GM12878 (cell line): Measurements from ENCODE around the gene CCDC186. TPM values are rescaled to one million over a fixed set of nuclear protein-coding genes. Genes with fewer than 3 reads are reported as not detected.

Source experiments
- ATAC-seq: fragments of 200-7000 bp; cut with Tn5 transposase; 3 replicates; pipeline ENCODE4 v1.9.1; 2020; ENCODE audit warnings: mild to moderate bottlenecking, moderate library complexity
- BruUV-seq: library from RNA; stranded (reverse); fragments of 400-500 nt; replicated peaks from 2 replicates; lab custom pipeline; 2021; lab: Mats Ljungman, UMichigan
- CTCF ChIA-PET: fragments of 300-600 bp; sonication (Branson Sonifier 250); formaldehyde crosslinking; extraction: SDS; loops from one replicate; lab custom pipeline; 2021; ENCODE audit warnings: inconsistent platforms; lab: Yijun Ruan, JAX
- POLR2A ChIA-PET: fragments of 350-600 bp; formaldehyde crosslinking; extraction: SDS; loops from one replicate; lab custom pipeline; 2021; ENCODE audit warnings: inconsistent platforms; lab: Charles Lee
- RAD21 ChIA-PET: fragments of 300-600 bp; sonication (Branson Sonifier 250); formaldehyde crosslinking; loops from one replicate; lab custom pipeline; 2023; ENCODE audit warnings: antibody characterized with exemption; ENCODE audit not compliant: unreplicated experiment; lab: Charles Lee
- SMC1A ChIA-PET: fragments of 300-600 bp; sonication (Branson Sonifier 250); formaldehyde crosslinking; loops from one replicate; lab custom pipeline; 2023; ENCODE audit not compliant: unreplicated experiment, uncharacterized antibody; lab: Charles Lee
- DNase-seq: peaks from one replicate; pipeline ENCODE4 v3.0.0-alpha.2; 2011; ENCODE audit warnings: low read depth, low spot score
- FAIRE-seq: peaks from 3 replicates; lab custom pipeline; 2011; peaks lifted over from hg19 to GRCh38; lab: Jason Lieb, UNC
- H2AFZ ChIP-seq: 2 replicates; pipeline ENCODE4 v1.6.0; 2011; ENCODE audit warnings: low read depth, low read length, control low read depth; ENCODE audit not compliant: control insufficient read depth
- H3K27ac ChIP-seq: 2 replicates; pipeline ENCODE4 v1.5.1; 2011; ENCODE audit warnings: control low read depth; ENCODE audit not compliant: control insufficient read depth, insufficient read depth
- H3K27me3 ChIP-seq, 2 experiments: replicated peaks in 1 of 2; 2 replicates each; pipeline versions ENCODE4 v1.6.0 to v1.6.1; 2011; ENCODE audit warnings: low read length in 1 of 2; ENCODE audit not compliant: control insufficient read depth in 2 of 2, insufficient read depth in 2 of 2
- H3K36me3 ChIP-seq, 2 experiments: 2 replicates each; pipeline ENCODE4 v1.5.1; 2011; ENCODE audit warnings: low read length in 1 of 2; ENCODE audit not compliant: control insufficient read depth in 2 of 2, insufficient read depth in 2 of 2
- H3K4me1 ChIP-seq: 2 replicates; pipeline ENCODE4 v1.6.1; 2011; ENCODE audit warnings: mild to moderate bottlenecking, low read length, moderate library complexity, mixed read lengths; ENCODE audit not compliant: control insufficient read depth, insufficient read depth
- H3K4me2 ChIP-seq: 2 replicates; pipeline ENCODE4 v1.6.0; 2011; ENCODE audit warnings: control low read depth; ENCODE audit not compliant: control insufficient read depth, insufficient read depth
- H3K4me3 ChIP-seq: fragments of 200-600 bp; sonication (generic); 2 replicates; pipeline ENCODE4 v1.5.1; 2016
- H3K79me2 ChIP-seq: 2 replicates; pipeline ENCODE4 v1.6.0; 2011; ENCODE audit warnings: low read length; ENCODE audit not compliant: control insufficient read depth, insufficient read depth
- H3K9ac ChIP-seq: 2 replicates; pipeline ENCODE4 v1.8.0; 2011; ENCODE audit warnings: low read length, control low read depth, mixed read lengths; ENCODE audit not compliant: control insufficient read depth, insufficient read depth
- H3K9me3 ChIP-seq: replicated peaks from 3 replicates; pipeline ENCODE4 v1.5.1; 2011; ENCODE audit warnings: mild to moderate bottlenecking, low read length; ENCODE audit not compliant: control insufficient read depth, insufficient read depth
- H4K20me1 ChIP-seq: 2 replicates; pipeline ENCODE4 v1.6.0; 2011; ENCODE audit not compliant: control insufficient read depth, insufficient read depth
- BCL11A ChIP-seq: IDR thresholded peaks from 2 replicates; pipeline ENCODE4 v1.6.1; 2011; ENCODE audit warnings: low read depth, low read length
- BCL3 ChIP-seq: IDR thresholded peaks from 2 replicates; pipeline ENCODE4 v1.6.1; 2011; ENCODE audit warnings: borderline replicate concordance, low read depth, mild to moderate bottlenecking, moderate library complexity, low read length; ENCODE audit not compliant: insufficient read depth, poor library complexity, severe bottlenecking
- CBFB ChIP-seq: IDR thresholded peaks from 2 replicates; pipeline ENCODE4 v1.6.1; 2016; ENCODE audit warnings: antibody characterized with exemption, low read depth
- CTCF ChIP-seq, 3 experiments: IDR thresholded peaks in 2 of 3; conservative IDR thresholded peaks in 1 of 3; 2 replicates each; pipeline ENCODE4 v1.5.1; 2011; ENCODE audit warnings: low read depth in 3 of 3, low read length in 3 of 3, mild to moderate bottlenecking in 3 of 3, control low read depth in 2 of 3, moderate library complexity in 2 of 3, inconsistent platforms in 1 of 3, mixed read lengths in 1 of 3; ENCODE audit not compliant: control insufficient read depth in 2 of 3, insufficient read depth in 1 of 3; ENCODE audit errors: extremely low read depth in 1 of 3
- DPF2 ChIP-seq: fragments of 450-650 bp; IDR thresholded peaks from 2 replicates; pipeline ENCODE4 v1.6.1; 2017; ENCODE audit warnings: mild to moderate bottlenecking
- ETV6 ChIP-seq, 2 experiments: fragments of 450-650 bp in 1 of 2; IDR thresholded peaks in 1 of 2; conservative IDR thresholded peaks in 1 of 2; 2 replicates each; pipeline ENCODE4 v1.6.1; 2014; ENCODE audit warnings: antibody characterized with exemption in 1 of 2, borderline replicate concordance in 1 of 2, low read depth in 1 of 2, mild to moderate bottlenecking in 1 of 2, moderate library complexity in 1 of 2
- FOS ChIP-seq: IDR thresholded peaks from 3 replicates; pipeline ENCODE4 v1.6.1; 2011; ENCODE audit warnings: borderline replicate concordance; ENCODE audit not compliant: insufficient read length; ENCODE audit errors: extremely low read depth
- RUNX3 ChIP-seq: IDR thresholded peaks from 2 replicates; pipeline ENCODE4 v1.6.1; 2012; ENCODE audit warnings: low read length, inconsistent platforms
- SUPT20H ChIP-seq: IDR thresholded peaks from 2 replicates; pipeline ENCODE4 v1.6.1; 2011; ENCODE audit warnings: low read depth, mild to moderate bottlenecking, low read length, moderate library complexity, borderline replicate concordance; ENCODE audit not compliant: control insufficient read depth
- TCF12 ChIP-seq: IDR thresholded peaks from 2 replicates; pipeline ENCODE4 v1.6.1; 2011; ENCODE audit warnings: low read depth, mild to moderate bottlenecking, low read length
- TCF3 ChIP-seq: IDR thresholded peaks from 2 replicates; pipeline ENCODE4 v1.6.1; 2012; ENCODE audit warnings: low read depth, mild to moderate bottlenecking, low read length, borderline replicate concordance; ENCODE audit not compliant: insufficient read depth
- TCF7 ChIP-seq: IDR thresholded peaks from 2 replicates; pipeline ENCODE4 v1.6.1; 2014; ENCODE audit warnings: antibody characterized with exemption, borderline replicate concordance
- WGBS: methylation state at CpG from one replicate; pipeline ENCODE4 v1.1.6; 2016; ENCODE audit warnings: low lambda C conversion rate; ENCODE audit not compliant: insufficient replicate concordance, insufficient coverage; ENCODE audit errors: missing lambda C conversion rate; 5-methylcytosine and 5-hydroxymethylcytosine counted together
- in situ Hi-C: fragments of 300-500 bp; cut with MboI; formaldehyde crosslinking; loops from 9 replicates; pipeline ENCODE4 v1.14.3; 2018; ENCODE audit warnings: mixed read lengths
- intact Hi-C: fragments of 100-400 bp; cut with micrococcal nuclease; formaldehyde crosslinking; loops from one replicate; pipeline ENCODE4 v1.14.2; 2022; ENCODE audit not compliant: unreplicated experiment
- polyA plus RNA-seq, 11 experiments: library from polyadenylated mRNA; depleted of rRNA in 4 of 11; unstranded in 6 of 11; stranded (reverse) in 5 of 11; fragments of >200 nt; fragmentation: Nextera tagmentation in 4 of 11; fragmentation: Illumina TruSeq in 1 of 11; extraction: Ambion mirVana in 4 of 11; extraction: Trizol in 1 of 11; gene quantifications; 1 replicate in 1 of 11; 2 replicates in 10 of 11; pipeline versions ENCODE4 v1.2.1 to v1.2.3, GENCODE V29; 2011 to 2016; ENCODE audit warnings: inconsistent platforms in 2 of 11, missing spikeins in 2 of 11, low read depth in 1 of 11
- total RNA-seq, 4 experiments: library from RNA; depleted of rRNA in 3 of 4; stranded (reverse); fragments of >200 nt in 3 of 4; fragmentation: Illumina TruSeq in 1 of 4; extraction: Trizol in 1 of 4; gene quantifications; 2 replicates each; pipeline versions ENCODE4 v1.2.1 to v1.2.3, GENCODE V29; 2013 to 2021
- TF ChIP-seq, protein P1 (sequence below): fragments of 450-650 bp; formaldehyde crosslinking; IDR thresholded peaks from 2 replicates; pipeline ENCODE4 v1.4.0; 2022; ENCODE audit warnings: mild to moderate bottlenecking, moderate library complexity
- TF ChIP-seq, protein P2 (sequence below): IDR thresholded peaks from 2 replicates; pipeline ENCODE4 v1.6.1; 2012; ENCODE audit warnings: low read depth, low read length, improper control_type of control experiment
- TF ChIP-seq, protein P3 (sequence below): IDR thresholded peaks from 2 replicates; pipeline ENCODE4 v1.6.1; 2011; ENCODE audit warnings: mild to moderate bottlenecking, low read depth, low read length, moderate library complexity; ENCODE audit not compliant: insufficient replicate concordance

Gene CCDC186
- total and polyA plus RNA-seq, 10 of the 15 experiments (the other 5 are each of a cell fraction or from before 2014, with no cell fraction given) = 3.5 to 13.1 (median 7.3) TPM

DNA sequence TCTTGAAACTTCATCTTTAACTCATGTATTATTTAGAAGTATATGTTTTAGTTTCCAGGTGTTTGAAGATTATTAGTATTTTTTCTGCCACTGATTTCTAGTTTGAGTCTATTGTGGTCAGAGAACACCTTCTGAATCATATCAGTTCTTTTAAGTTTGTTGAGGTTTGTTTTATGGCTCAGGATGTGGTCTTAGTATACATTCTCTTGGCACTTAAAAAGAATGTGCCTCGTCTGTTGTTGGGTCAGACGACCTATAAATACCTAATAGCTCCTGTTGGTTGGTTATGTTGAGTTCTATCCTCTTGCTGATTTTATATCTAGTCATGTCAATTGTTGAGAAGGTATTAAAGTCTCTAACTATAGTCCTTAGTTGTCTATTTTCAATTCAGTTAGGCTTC is 21.1 kb upstream of the CCDC186 start:
- WGBS = 2% methylated on average over 2 of the region's 2 CpGs
- H3K4me3 ChIP-seq = no peak overlapping the region; the same call in 1 of the 2 replicates
- ChIA-PET SMC1A (no interaction called here), RAD21 (no interaction called here), POLR2A (no interaction called here), CTCF (no interaction called here)
- no peak for DNase-seq
- no peaks in the 10 kb centered on the region for H3K9me3 ChIP-seq
- BruUV-seq = no TSS peak
- H4K20me1 ChIP-seq = no peaks in the 10 kb centered on the region
- FAIRE-seq = peak; percentile 54
- no peaks in the 10 kb centered on the region for H3K79me2 ChIP-seq
- in situ Hi-C loops = loop anchor here (25.0 kb wide), 1 partner anchor 242 kb away; no protein-coding TSS in a partner anchor
- H3K4me2 ChIP-seq = no peak overlapping the region
- no peak overlapping the region for H3K9ac ChIP-seq
- H3K36me3 ChIP-seq = no peaks in the 10 kb centered on the region
- no peak overlapping the region for H2AFZ ChIP-seq
- peak; percentile 80 for ATAC-seq
- H3K27me3 ChIP-seq = no peaks in the 10 kb centered on the region; a peak in 1 of 4 replicates
- no peak overlapping the region for H3K27ac ChIP-seq
- intact Hi-C loops = no loop called here
- H3K4me1 ChIP-seq = no peaks in the 10 kb centered on the region
- TF ChIP-seq RUNX3 (peak; percentile 99), TCF12 (no peak), FOS (no peak), BCL3 (no peak), CBFB (peak; percentile 53; the same call in 1 of the 2 replicates), TCF3 (no peak), TCF7 (peak; percentile 85), ETV6 (conservative IDR thresholded peaks at IDR 0.05 in 1 of 2, IDR thresholded peaks at IDR 0.05 in 1 of 2; ENCODE audit: borderline replicate concordance in 1 of 2, low read depth in 1 of 2) (no peak), BCL11A (peak; percentile 62; the same call in 1 of the 2 replicates), DPF2 (no peak), SUPT20H (no peak), CTCF (IDR thresholded peaks at IDR 0.05 in 2 of 3, conservative IDR thresholded peaks at IDR 0.05 in 1 of 3; ENCODE audit: control insufficient read depth in 2 of 3, extremely low read depth in 1 of 3, insufficient read depth in 1 of 3, low read depth in 3 of 3, low read length in 3 of 3) (no peak)
- TF ChIP-seq, protein P1, sequence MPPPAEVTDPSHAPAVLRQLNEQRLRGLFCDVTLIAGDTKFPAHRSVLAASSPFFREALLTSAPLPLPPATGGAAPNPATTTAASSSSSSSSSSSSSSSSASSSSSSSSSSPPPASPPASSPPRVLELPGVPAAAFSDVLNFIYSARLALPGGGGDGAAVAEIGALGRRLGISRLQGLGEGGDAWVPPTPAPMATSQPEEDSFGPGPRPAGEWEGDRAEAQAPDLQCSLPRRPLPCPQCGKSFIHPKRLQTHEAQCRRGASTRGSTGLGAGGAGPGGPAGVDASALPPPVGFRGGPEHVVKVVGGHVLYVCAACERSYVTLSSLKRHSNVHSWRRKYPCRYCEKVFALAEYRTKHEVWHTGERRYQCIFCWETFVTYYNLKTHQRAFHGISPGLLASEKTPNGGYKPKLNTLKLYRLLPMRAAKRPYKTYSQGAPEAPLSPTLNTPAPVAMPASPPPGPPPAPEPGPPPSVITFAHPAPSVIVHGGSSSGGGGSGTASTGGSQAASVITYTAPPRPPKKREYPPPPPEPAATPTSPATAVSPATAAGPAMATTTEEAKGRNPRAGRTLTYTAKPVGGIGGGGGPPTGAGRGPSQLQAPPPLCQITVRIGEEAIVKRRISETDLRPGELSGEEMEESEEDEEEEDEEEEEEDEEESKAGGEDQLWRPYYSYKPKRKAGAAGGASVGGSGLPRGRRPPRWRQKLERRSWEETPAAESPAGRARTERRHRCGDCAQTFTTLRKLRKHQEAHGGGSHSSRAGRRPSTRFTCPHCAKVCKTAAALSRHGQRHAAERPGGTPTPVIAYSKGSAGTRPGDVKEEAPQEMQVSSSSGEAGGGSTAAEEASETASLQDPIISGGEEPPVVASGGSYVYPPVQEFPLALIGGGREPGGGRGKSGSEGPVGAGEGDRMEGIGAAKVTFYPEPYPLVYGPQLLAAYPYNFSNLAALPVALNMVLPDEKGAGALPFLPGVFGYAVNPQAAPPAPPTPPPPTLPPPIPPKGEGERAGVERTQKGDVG = no peak
- TF ChIP-seq, protein P2, sequence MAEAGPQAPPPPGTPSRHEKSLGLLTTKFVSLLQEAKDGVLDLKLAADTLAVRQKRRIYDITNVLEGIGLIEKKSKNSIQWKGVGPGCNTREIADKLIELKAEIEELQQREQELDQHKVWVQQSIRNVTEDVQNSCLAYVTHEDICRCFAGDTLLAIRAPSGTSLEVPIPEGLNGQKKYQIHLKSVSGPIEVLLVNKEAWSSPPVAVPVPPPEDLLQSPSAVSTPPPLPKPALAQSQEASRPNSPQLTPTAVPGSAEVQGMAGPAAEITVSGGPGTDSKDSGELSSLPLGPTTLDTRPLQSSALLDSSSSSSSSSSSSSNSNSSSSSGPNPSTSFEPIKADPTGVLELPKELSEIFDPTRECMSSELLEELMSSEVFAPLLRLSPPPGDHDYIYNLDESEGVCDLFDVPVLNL = no peak
- TF ChIP-seq, protein P3, sequence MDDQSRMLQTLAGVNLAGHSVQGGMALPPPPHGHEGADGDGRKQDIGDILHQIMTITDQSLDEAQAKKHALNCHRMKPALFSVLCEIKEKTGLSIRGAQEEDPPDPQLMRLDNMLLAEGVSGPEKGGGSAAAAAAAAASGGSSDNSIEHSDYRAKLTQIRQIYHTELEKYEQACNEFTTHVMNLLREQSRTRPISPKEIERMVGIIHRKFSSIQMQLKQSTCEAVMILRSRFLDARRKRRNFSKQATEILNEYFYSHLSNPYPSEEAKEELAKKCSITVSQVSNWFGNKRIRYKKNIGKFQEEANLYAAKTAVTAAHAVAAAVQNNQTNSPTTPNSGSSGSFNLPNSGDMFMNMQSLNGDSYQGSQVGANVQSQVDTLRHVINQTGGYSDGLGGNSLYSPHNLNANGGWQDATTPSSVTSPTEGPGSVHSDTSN = no peak
